ENCODE measurements around the gene CACNA2D2. TPM values are rescaled to one million over a fixed set of nuclear protein-coding genes. Genes with fewer than 3 reads are reported as not detected.

CACNA2D2 gene
- total and polyA plus RNA-seq, 2 of the 13 experiments (the other 11 are each of a cell fraction or from before 2014, with no cell fraction given), result not detected

GRCh38 chr3:50358355-50358910 is 145.0 kb downstream of the CACNA2D2 start (continued):
- TF ChIP-seq, protein P1, sequence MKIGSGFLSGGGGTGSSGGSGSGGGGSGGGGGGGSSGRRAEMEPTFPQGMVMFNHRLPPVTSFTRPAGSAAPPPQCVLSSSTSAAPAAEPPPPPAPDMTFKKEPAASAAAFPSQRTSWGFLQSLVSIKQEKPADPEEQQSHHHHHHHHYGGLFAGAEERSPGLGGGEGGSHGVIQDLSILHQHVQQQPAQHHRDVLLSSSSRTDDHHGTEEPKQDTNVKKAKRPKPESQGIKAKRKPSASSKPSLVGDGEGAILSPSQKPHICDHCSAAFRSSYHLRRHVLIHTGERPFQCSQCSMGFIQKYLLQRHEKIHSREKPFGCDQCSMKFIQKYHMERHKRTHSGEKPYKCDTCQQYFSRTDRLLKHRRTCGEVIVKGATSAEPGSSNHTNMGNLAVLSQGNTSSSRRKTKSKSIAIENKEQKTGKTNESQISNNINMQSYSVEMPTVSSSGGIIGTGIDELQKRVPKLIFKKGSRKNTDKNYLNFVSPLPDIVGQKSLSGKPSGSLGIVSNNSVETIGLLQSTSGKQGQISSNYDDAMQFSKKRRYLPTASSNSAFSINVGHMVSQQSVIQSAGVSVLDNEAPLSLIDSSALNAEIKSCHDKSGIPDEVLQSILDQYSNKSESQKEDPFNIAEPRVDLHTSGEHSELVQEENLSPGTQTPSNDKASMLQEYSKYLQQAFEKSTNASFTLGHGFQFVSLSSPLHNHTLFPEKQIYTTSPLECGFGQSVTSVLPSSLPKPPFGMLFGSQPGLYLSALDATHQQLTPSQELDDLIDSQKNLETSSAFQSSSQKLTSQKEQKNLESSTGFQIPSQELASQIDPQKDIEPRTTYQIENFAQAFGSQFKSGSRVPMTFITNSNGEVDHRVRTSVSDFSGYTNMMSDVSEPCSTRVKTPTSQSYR (CRISPR knock-in tag; IDR thresholded peaks at IDR 0.05; ENCODE audit: borderline replicate concordance), result no peak
- no peak for TF ChIP-seq GZF1 (CRISPR knock-in tag; IDR thresholded peaks at IDR 0.05)
- TF ChIP-seq ZBTB38 (CRISPR knock-in tag; IDR thresholded peaks at IDR 0.05), result no peak
- no peak for TF ChIP-seq ZNF180 (CRISPR knock-in tag; IDR thresholded peaks at IDR 0.05; ENCODE audit: borderline replicate concordance, low read depth)
- no peak for TF ChIP-seq ZKSCAN1 (IDR thresholded peaks at IDR 0.05; ENCODE audit: low read length)
- TF ChIP-seq RFX1 (IDR thresholded peaks at IDR 0.05), result no peak
- TF ChIP-seq KLF12 (CRISPR knock-in tag; IDR thresholded peaks at IDR 0.05; ENCODE audit: borderline replicate concordance), result no peak
- TF ChIP-seq, protein P2, sequence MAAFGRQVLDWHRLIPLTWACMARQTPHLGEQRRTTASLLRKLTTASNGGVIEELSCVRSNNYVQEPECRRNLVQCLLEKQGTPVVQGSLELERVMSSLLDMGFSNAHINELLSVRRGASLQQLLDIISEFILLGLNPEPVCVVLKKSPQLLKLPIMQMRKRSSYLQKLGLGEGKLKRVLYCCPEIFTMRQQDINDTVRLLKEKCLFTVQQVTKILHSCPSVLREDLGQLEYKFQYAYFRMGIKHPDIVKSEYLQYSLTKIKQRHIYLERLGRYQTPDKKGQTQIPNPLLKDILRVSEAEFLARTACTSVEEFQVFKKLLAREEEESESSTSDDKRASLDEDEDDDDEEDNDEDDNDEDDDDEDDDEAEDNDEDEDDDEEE (CRISPR knock-in tag; IDR thresholded peaks at IDR 0.05), result no peak
- no peak for TF ChIP-seq ZBTB49 (CRISPR knock-in tag; IDR thresholded peaks at IDR 0.05; ENCODE audit: borderline replicate concordance)
- TF ChIP-seq FIP1L1 (IDR thresholded peaks at IDR 0.05; ENCODE audit: borderline replicate concordance, insufficient read depth, low read depth, low read length), result no peak
- no peak for TF ChIP-seq EED (CRISPR knock-in tag; IDR thresholded peaks at IDR 0.05)
- no peak for TF ChIP-seq PPARG (CRISPR knock-in tag; conservative IDR thresholded peaks at IDR 0.05)
- peak; percentile 29; the same call in 1 of the 2 replicates for TF ChIP-seq ZNF839 (CRISPR knock-in tag; IDR thresholded peaks at IDR 0.05; ENCODE audit: borderline replicate concordance)
- no peak for TF ChIP-seq MXI1 (IDR thresholded peaks at IDR 0.05; ENCODE audit: borderline replicate concordance, low read depth, low read length)
- no peak for TF ChIP-seq ZNF318 (CRISPR knock-in tag; IDR thresholded peaks at IDR 0.05)

All from HepG2 (cell line).